ENCODE measurements around the gene SPPL2A.

Gene SPPL2A

GRCh38 chr15:50686469-50687301 is 78.8 kb downstream of the SPPL2A start, which contains the start of gene TRPM7:
TRPM7 (minus strand) TSS chr15:50686797; CDS start chr15:50686533, 264 bp downstream.
- DNase-seq = peak; percentile 57

- peak; percentile 17 for DNase-seq
Measured at GRCh38 chr15:50685976-50686468, 79.5 kb downstream of the SPPL2A start.

- DNase-seq = no peak
Measured at GRCh38 chr15:50685191-50685975, 80.1 kb downstream of the SPPL2A start.

- no peak for DNase-seq
Measured at GRCh38 chr15:50681467-50681866, 84.0 kb downstream of the SPPL2A start.

GRCh38 chr15:50676799-50677483 is 88.6 kb downstream of the SPPL2A start:
- no peak for DNase-seq

GRCh38 chr15:50675535-50676144 is 89.9 kb downstream of the SPPL2A start:
- no peak for DNase-seq

GRCh38 chr15:50670115-50670514 is 95.4 kb downstream of the SPPL2A start:
- no peak for DNase-seq

- no peak for DNase-seq
Measured at GRCh38 chr15:50669611-50670010, 95.9 kb downstream of the SPPL2A start.

GRCh38 chr15:50665938-50666337 is 99.6 kb downstream of the SPPL2A start:
- DNase-seq = no peak

GRCh38 chr15:50655555-50655954 is 110.0 kb downstream of the SPPL2A start:
- no peak for DNase-seq

GRCh38 chr15:50653156-50653743 is 112.3 kb downstream of the SPPL2A start:
- no peak for DNase-seq

GRCh38 chr15:50652671-50653070 is 112.8 kb downstream of the SPPL2A start:
- DNase-seq = no peak

All from NCI-H2029 (cell line).